ENCODE data around the gene ANKRD52. TPM values are rescaled to one million over a fixed set of nuclear protein-coding genes. Genes with fewer than 3 reads are reported as not detected.

ANKRD52 gene
- total RNA-seq, 1 experiment from 2014 or later = 67.5 TPM

- ATAC-seq = no peak
- TF ChIP-seq POLR2AphosphoS5 (IDR thresholded peaks at IDR 0.05; ENCODE audit: low read depth, low read length) = no peak
- no peak for TF ChIP-seq TCF7L2 (IDR thresholded peaks at IDR 0.05; ENCODE audit: low read depth, low read length)
- TF ChIP-seq, protein P1, sequence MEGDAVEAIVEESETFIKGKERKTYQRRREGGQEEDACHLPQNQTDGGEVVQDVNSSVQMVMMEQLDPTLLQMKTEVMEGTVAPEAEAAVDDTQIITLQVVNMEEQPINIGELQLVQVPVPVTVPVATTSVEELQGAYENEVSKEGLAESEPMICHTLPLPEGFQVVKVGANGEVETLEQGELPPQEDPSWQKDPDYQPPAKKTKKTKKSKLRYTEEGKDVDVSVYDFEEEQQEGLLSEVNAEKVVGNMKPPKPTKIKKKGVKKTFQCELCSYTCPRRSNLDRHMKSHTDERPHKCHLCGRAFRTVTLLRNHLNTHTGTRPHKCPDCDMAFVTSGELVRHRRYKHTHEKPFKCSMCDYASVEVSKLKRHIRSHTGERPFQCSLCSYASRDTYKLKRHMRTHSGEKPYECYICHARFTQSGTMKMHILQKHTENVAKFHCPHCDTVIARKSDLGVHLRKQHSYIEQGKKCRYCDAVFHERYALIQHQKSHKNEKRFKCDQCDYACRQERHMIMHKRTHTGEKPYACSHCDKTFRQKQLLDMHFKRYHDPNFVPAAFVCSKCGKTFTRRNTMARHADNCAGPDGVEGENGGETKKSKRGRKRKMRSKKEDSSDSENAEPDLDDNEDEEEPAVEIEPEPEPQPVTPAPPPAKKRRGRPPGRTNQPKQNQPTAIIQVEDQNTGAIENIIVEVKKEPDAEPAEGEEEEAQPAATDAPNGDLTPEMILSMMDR (IDR thresholded peaks at IDR 0.05) = no peak
- TF ChIP-seq SIN3A (IDR thresholded peaks at IDR 0.05; ENCODE audit: borderline replicate concordance, insufficient read depth, low read depth, low read length) = no peak
- TF ChIP-seq, protein P2, sequence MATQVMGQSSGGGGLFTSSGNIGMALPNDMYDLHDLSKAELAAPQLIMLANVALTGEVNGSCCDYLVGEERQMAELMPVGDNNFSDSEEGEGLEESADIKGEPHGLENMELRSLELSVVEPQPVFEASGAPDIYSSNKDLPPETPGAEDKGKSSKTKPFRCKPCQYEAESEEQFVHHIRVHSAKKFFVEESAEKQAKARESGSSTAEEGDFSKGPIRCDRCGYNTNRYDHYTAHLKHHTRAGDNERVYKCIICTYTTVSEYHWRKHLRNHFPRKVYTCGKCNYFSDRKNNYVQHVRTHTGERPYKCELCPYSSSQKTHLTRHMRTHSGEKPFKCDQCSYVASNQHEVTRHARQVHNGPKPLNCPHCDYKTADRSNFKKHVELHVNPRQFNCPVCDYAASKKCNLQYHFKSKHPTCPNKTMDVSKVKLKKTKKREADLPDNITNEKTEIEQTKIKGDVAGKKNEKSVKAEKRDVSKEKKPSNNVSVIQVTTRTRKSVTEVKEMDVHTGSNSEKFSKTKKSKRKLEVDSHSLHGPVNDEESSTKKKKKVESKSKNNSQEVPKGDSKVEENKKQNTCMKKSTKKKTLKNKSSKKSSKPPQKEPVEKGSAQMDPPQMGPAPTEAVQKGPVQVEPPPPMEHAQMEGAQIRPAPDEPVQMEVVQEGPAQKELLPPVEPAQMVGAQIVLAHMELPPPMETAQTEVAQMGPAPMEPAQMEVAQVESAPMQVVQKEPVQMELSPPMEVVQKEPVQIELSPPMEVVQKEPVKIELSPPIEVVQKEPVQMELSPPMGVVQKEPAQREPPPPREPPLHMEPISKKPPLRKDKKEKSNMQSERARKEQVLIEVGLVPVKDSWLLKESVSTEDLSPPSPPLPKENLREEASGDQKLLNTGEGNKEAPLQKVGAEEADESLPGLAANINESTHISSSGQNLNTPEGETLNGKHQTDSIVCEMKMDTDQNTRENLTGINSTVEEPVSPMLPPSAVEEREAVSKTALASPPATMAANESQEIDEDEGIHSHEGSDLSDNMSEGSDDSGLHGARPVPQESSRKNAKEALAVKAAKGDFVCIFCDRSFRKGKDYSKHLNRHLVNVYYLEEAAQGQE (IDR thresholded peaks at IDR 0.05; ENCODE audit: insufficient read depth in 1 of 2, low read depth in 2 of 2, low read length in 1 of 2) = no peak
- H3K4me1 ChIP-seq (ENCODE audit: control insufficient read depth, insufficient read depth, low read length) = no peaks in the 10 kb centered on the region
- no TSS peak for BruUV-seq (replicated peaks)
- no peak overlapping the region for H3K27ac ChIP-seq (ENCODE audit: low read length)
- H3K27me3 ChIP-seq (ENCODE audit: control insufficient read depth, insufficient read depth, low read length) = no peaks in the 10 kb centered on the region
- in situ Hi-C loops (cut with HindIII; ENCODE audit: low pct_unique_long_range_greater_than_20kb, low sequenced_read_pairs) = no loop called here
- CTCF ChIA-PET = no interaction called here
- no peak overlapping the region for H3K4me3 ChIP-seq (ENCODE audit: low read depth in 2 of 2, low read length in 2 of 2)
- no peaks in the 10 kb centered on the region; the same call in 1 of the 2 replicates for H3K36me3 ChIP-seq (ENCODE audit: control insufficient read depth, insufficient read depth, low read length)
- POLR2A ChIA-PET = no interaction called here
- H3K9me3 ChIP-seq (ENCODE audit: control insufficient read depth, insufficient read depth, low read depth, low read length) = no peaks in the 10 kb centered on the region
- intact Hi-C loops (cut with micrococcal nuclease; ENCODE audit: unreplicated experiment) = no loop called here
- no peak for DNase-seq (ENCODE audit: low read depth, low spot score)
These were observed 22.1 kb downstream of the ANKRD52 start for GRCh38 chr12:56236091-56236490.

GRCh38 chr12:56234746-56235436 is 23.3 kb downstream of the ANKRD52 start:
- CTCF ChIA-PET = interaction anchor here (1.5 kb wide), 1 partner anchor 227 kb away, joined by 4 read pairs; no protein-coding TSS in a partner anchor

More at GRCh38 chr12:56234746-56235436, 23.3 kb downstream of the ANKRD52 start:
- ATAC-seq (no peak), DNase-seq (ENCODE audit: low read depth, low spot score) (no peak)
- H3K27me3 ChIP-seq (ENCODE audit: control insufficient read depth, insufficient read depth, low read length) = no peaks in the 10 kb centered on the region
- no peaks in the 10 kb centered on the region for H3K36me3 ChIP-seq (ENCODE audit: control insufficient read depth, insufficient read depth, low read length)
- H3K9me3 ChIP-seq (ENCODE audit: control insufficient read depth, insufficient read depth, low read depth, low read length) = no peaks in the 10 kb centered on the region
- no peak overlapping the region for H3K27ac ChIP-seq (ENCODE audit: low read length)
- in situ Hi-C loops (cut with HindIII; ENCODE audit: low pct_unique_long_range_greater_than_20kb, low sequenced_read_pairs) = no loop called here
- POLR2A ChIA-PET = interaction anchor here (0.7 kb wide), 1 partner anchor 9 kb away, joined by 12 read pairs; no protein-coding TSS in a partner anchor
- H3K4me3 ChIP-seq (ENCODE audit: low read depth in 2 of 2, low read length in 2 of 2) = no peak overlapping the region
- no peaks in the 10 kb centered on the region for H3K4me1 ChIP-seq (ENCODE audit: control insufficient read depth, insufficient read depth, low read length)
- intact Hi-C loops (cut with micrococcal nuclease; ENCODE audit: unreplicated experiment) = no loop called here
- TF ChIP-seq SIN3A (IDR thresholded peaks at IDR 0.05; ENCODE audit: borderline replicate concordance, insufficient read depth, low read depth, low read length) (no peak), POLR2AphosphoS5 (IDR thresholded peaks at IDR 0.05; ENCODE audit: low read depth, low read length) (no peak), TCF7L2 (IDR thresholded peaks at IDR 0.05; ENCODE audit: low read depth, low read length) (no peak)
- TF ChIP-seq, protein P1 (IDR thresholded peaks at IDR 0.05) = no peak
- TF ChIP-seq, protein P2 (IDR thresholded peaks at IDR 0.05; ENCODE audit: insufficient read depth in 1 of 2, low read depth in 2 of 2, low read length in 1 of 2) = no peak
- BruUV-seq (replicated peaks) = no TSS peak
